Measurements from ENCODE around the gene DLST. TPM values are rescaled to one million over a fixed set of nuclear protein-coding genes. Genes with fewer than 3 reads are reported as not detected.

DLST gene
- total and polyA plus RNA-seq, 2 experiments from 2014 or later, result 10.8 to 68.7 TPM

- peaks cover 10% of the 10 kb centered on the region for H3K27me3 ChIP-seq
- H3K36me3 ChIP-seq (replicated peaks; ENCODE audit: insufficient read depth, low read depth), result no peaks in the 10 kb centered on the region
- WGBS (ENCODE audit: low lambda C conversion rate, missing lambda C conversion rate), result 90% methylated on average over 3 of the region's 3 CpGs
Measured at GRCh38 chr14:74861734-74862090, 20.0 kb upstream of the DLST start.

GRCh38 chr14:74863274-74863673 lies 18.4 kb upstream of the DLST start:
- Histone ChIP-seq H3K4me3 (no peak overlapping the region), H3K9me3 (ENCODE audit: low read depth) (no peaks in the 10 kb centered on the region), H4K20me1 (ENCODE audit: insufficient read depth, poor library complexity, severe bottlenecking) (no peaks in the 10 kb centered on the region), H3K4me1 (ENCODE audit: insufficient read depth) (no peaks in the 10 kb centered on the region), H3K4me2 (no peak overlapping the region), H3K79me2 (no peaks in the 10 kb centered on the region), H3K9me2 (replicated peaks; ENCODE audit: insufficient read depth) (no peaks in the 10 kb centered on the region), H2AFZ (no peak overlapping the region), H3K27me3 (peaks cover 10% of the 10 kb centered on the region), H3K27ac (no peak overlapping the region), H3K36me3 (replicated peaks; ENCODE audit: insufficient read depth, low read depth) (no peaks in the 10 kb centered on the region)
- WGBS (ENCODE audit: low lambda C conversion rate, missing lambda C conversion rate), result 91% methylated on average over 9 of the region's 9 CpGs
- no peak for DNase-seq (ENCODE audit: low spot score)
- TF ChIP-seq EZH2 (IDR thresholded peaks at IDR 0.05; ENCODE audit: borderline replicate concordance) (no peak), EZH2phosphoT487 (IDR thresholded peaks at IDR 0.05; ENCODE audit: low read depth, severe bottlenecking, unreplicated experiment) (no peak), CTCF (IDR thresholded peaks at IDR 0.05; ENCODE audit: poor library complexity) (no peak)

More at GRCh38 chr14:74861734-74862090, 20.0 kb upstream of the DLST start:
- Histone ChIP-seq H3K9me2 (replicated peaks; ENCODE audit: insufficient read depth) (no peaks in the 10 kb centered on the region), H3K4me2 (no peak overlapping the region), H4K20me1 (ENCODE audit: insufficient read depth, poor library complexity, severe bottlenecking) (no peaks in the 10 kb centered on the region), H3K79me2 (no peaks in the 10 kb centered on the region), H3K27ac (no peak overlapping the region), H3K4me3 (no peak overlapping the region), H2AFZ (no peak overlapping the region), H3K9me3 (ENCODE audit: low read depth) (no peaks in the 10 kb centered on the region), H3K4me1 (ENCODE audit: insufficient read depth) (no peaks in the 10 kb centered on the region)
- TF ChIP-seq CTCF (IDR thresholded peaks at IDR 0.05; ENCODE audit: poor library complexity) (no peak), EZH2phosphoT487 (IDR thresholded peaks at IDR 0.05; ENCODE audit: low read depth, severe bottlenecking, unreplicated experiment) (no peak), EZH2 (IDR thresholded peaks at IDR 0.05; ENCODE audit: borderline replicate concordance) (no peak)
- DNase-seq (ENCODE audit: low spot score), result no peak

GRCh38 chr14:74864198-74864597 lies 17.5 kb upstream of the DLST start:
- no peaks in the 10 kb centered on the region for H3K9me3 ChIP-seq (ENCODE audit: low read depth)
- no peak for DNase-seq (ENCODE audit: low spot score)
- 91% methylated on average over 9 of the region's 9 CpGs for WGBS (ENCODE audit: low lambda C conversion rate, missing lambda C conversion rate)
- H3K4me1 ChIP-seq (ENCODE audit: insufficient read depth), result no peaks in the 10 kb centered on the region
- H3K27me3 ChIP-seq, result peaks cover 10% of the 10 kb centered on the region
- H4K20me1 ChIP-seq (ENCODE audit: insufficient read depth, poor library complexity, severe bottlenecking), result no peaks in the 10 kb centered on the region
- no peak overlapping the region for H3K4me3 ChIP-seq
- H3K9me2 ChIP-seq (replicated peaks; ENCODE audit: insufficient read depth), result no peaks in the 10 kb centered on the region
- H3K36me3 ChIP-seq (replicated peaks; ENCODE audit: insufficient read depth, low read depth), result no peaks in the 10 kb centered on the region
- no peaks in the 10 kb centered on the region for H3K79me2 ChIP-seq
- no peak overlapping the region for H3K27ac ChIP-seq
- TF ChIP-seq CTCF (IDR thresholded peaks at IDR 0.05; ENCODE audit: poor library complexity) (no peak), EZH2phosphoT487 (IDR thresholded peaks at IDR 0.05; ENCODE audit: low read depth, severe bottlenecking, unreplicated experiment) (no peak), EZH2 (IDR thresholded peaks at IDR 0.05; ENCODE audit: borderline replicate concordance) (no peak)
- no peak overlapping the region for H3K4me2 ChIP-seq
- no peak overlapping the region for H2AFZ ChIP-seq

- Histone ChIP-seq H3K4me3 (no peak overlapping the region), H3K79me2 (no peaks in the 10 kb centered on the region), H3K9me2 (replicated peaks; ENCODE audit: insufficient read depth) (no peaks in the 10 kb centered on the region), H3K4me2 (no peak overlapping the region), H3K27ac (no peak overlapping the region), H2AFZ (no peak overlapping the region), H3K36me3 (replicated peaks; ENCODE audit: insufficient read depth, low read depth) (no peaks in the 10 kb centered on the region), H3K9me3 (ENCODE audit: low read depth) (no peaks in the 10 kb centered on the region), H3K4me1 (ENCODE audit: insufficient read depth) (no peaks in the 10 kb centered on the region), H3K27me3 (peaks cover 10% of the 10 kb centered on the region), H4K20me1 (ENCODE audit: insufficient read depth, poor library complexity, severe bottlenecking) (no peaks in the 10 kb centered on the region)
- TF ChIP-seq EZH2phosphoT487 (IDR thresholded peaks at IDR 0.05; ENCODE audit: low read depth, severe bottlenecking, unreplicated experiment) (no peak), EZH2 (IDR thresholded peaks at IDR 0.05; ENCODE audit: borderline replicate concordance) (no peak), CTCF (IDR thresholded peaks at IDR 0.05; ENCODE audit: poor library complexity) (no peak)
- 88% methylated on average over 5 of the region's 5 CpGs for WGBS (ENCODE audit: low lambda C conversion rate, missing lambda C conversion rate)
- no peak for DNase-seq (ENCODE audit: low spot score)
Measured at GRCh38 chr14:74865156-74865555, 16.6 kb upstream of the DLST start.

Measured in hepatocyte (in vitro differentiated cells).